GM18873 (cell line): ENCODE measurements around the gene SULF2.

Experiments used
- ATAC-seq: cut with Tn5 transposase; IDR thresholded peaks from one replicate; pipeline ENCODE4 v1.9.1; 2021; ENCODE audit warnings: mild to moderate bottlenecking, moderate library complexity, moderate number of reproducible peaks; ENCODE audit not compliant: unreplicated experiment, low FRiP score

The SULF2 gene

GRCh38 chr20:47662483-47663353 lies 122.6 kb downstream of the SULF2 start:
- no peak for ATAC-seq

- ATAC-seq: no peak
These were observed 123.6 kb downstream of the SULF2 start for GRCh38 chr20:47661714-47662113.

GRCh38 chr20:47660983-47661700 lies 124.1 kb downstream of the SULF2 start:
- no peak for ATAC-seq

GRCh38 chr20:47660602-47660905 lies 124.7 kb downstream of the SULF2 start:
- no peak for ATAC-seq

GRCh38 chr20:47659904-47660601 lies 125.2 kb downstream of the SULF2 start:
- ATAC-seq: no peak

- no peak for ATAC-seq
These were observed 129.0 kb downstream of the SULF2 start for GRCh38 chr20:47656318-47656717.

- no peak for ATAC-seq
These were observed 129.6 kb downstream of the SULF2 start for GRCh38 chr20:47655635-47656034.

- no peak for ATAC-seq
These were observed 130.9 kb downstream of the SULF2 start for GRCh38 chr20:47654370-47654769.

GRCh38 chr20:47653869-47654268 lies 131.4 kb downstream of the SULF2 start:
- no peak for ATAC-seq

- ATAC-seq: no peak
These were observed 132.5 kb downstream of the SULF2 start for GRCh38 chr20:47652794-47653193.

- ATAC-seq: no peak
These were observed 133.0 kb downstream of the SULF2 start for GRCh38 chr20:47652301-47652700.

GRCh38 chr20:47648943-47649342 lies 136.3 kb downstream of the SULF2 start:
- ATAC-seq: no peak

GRCh38 chr20:47647994-47648393 lies 137.3 kb downstream of the SULF2 start:
- ATAC-seq: no peak

GRCh38 chr20:47645632-47646031 lies 139.6 kb downstream of the SULF2 start:
- no peak for ATAC-seq

GRCh38 chr20:47642624-47643023 lies 142.7 kb downstream of the SULF2 start:
- ATAC-seq: no peak

- no peak for ATAC-seq
These were observed 143.2 kb downstream of the SULF2 start for GRCh38 chr20:47642118-47642517.

GRCh38 chr20:47638851-47639250 lies 146.4 kb downstream of the SULF2 start:
- ATAC-seq: no peak

GRCh38 chr20:47635256-47635655 lies 150.0 kb downstream of the SULF2 start:
- no peak for ATAC-seq

GRCh38 chr20:47631078-47631477 lies 154.2 kb downstream of the SULF2 start:
- no peak for ATAC-seq

- no peak for ATAC-seq
These were observed 155.4 kb downstream of the SULF2 start for GRCh38 chr20:47629907-47630306.

- ATAC-seq: no peak
These were observed 157.7 kb downstream of the SULF2 start for GRCh38 chr20:47627540-47627939.
